GM21723 (cell line): ENCODE measurements around the gene FGB.

ENCODE experiments used
- ATAC-seq: cut with Tn5 transposase; IDR thresholded peaks from one replicate; pipeline ENCODE4 v1.9.1; 2021; ENCODE audit warnings: mild to moderate bottlenecking, moderate library complexity; ENCODE audit not compliant: unreplicated experiment

Gene FGB

GRCh38 chr4:154565704-154566103 is 2.9 kb downstream of the FGB start:
- ATAC-seq = no peak

- no peak for ATAC-seq
These were observed 3.9 kb downstream of the FGB start for GRCh38 chr4:154566639-154567204.

- no peak for ATAC-seq
These were observed 6.2 kb downstream of the FGB start for GRCh38 chr4:154569028-154569427.

GRCh38 chr4:154569584-154569983 is 6.8 kb downstream of the FGB start:
- no peak for ATAC-seq

- no peak for ATAC-seq
These were observed 10.5 kb downstream of the FGB start for GRCh38 chr4:154573190-154573870.

- no peak for ATAC-seq
These were observed 11.5 kb downstream of the FGB start for GRCh38 chr4:154574311-154574710.

- ATAC-seq = no peak
These were observed 14.5 kb downstream of the FGB start for GRCh38 chr4:154577324-154577723.

GRCh38 chr4:154578919-154579318 is 16.1 kb downstream of the FGB start:
- ATAC-seq = no peak

- ATAC-seq = no peak
These were observed 17.1 kb downstream of the FGB start for GRCh38 chr4:154579927-154580326.

- no peak for ATAC-seq
These were observed 19.9 kb downstream of the FGB start for GRCh38 chr4:154582723-154583122.

GRCh38 chr4:154583230-154583629 is 20.4 kb downstream of the FGB start:
- no peak for ATAC-seq

- no peak for ATAC-seq
These were observed 20.9 kb downstream of the FGB start for GRCh38 chr4:154583677-154584076.

GRCh38 chr4:154584259-154584658 is 21.4 kb downstream of the FGB start:
- no peak for ATAC-seq

GRCh38 chr4:154585369-154586018 is 22.7 kb downstream of the FGB start:
- ATAC-seq = no peak

GRCh38 chr4:154586296-154587033 is 23.7 kb downstream of the FGB start:
- no peak for ATAC-seq

- ATAC-seq = no peak
These were observed 25.4 kb downstream of the FGB start for GRCh38 chr4:154588198-154588597.

GRCh38 chr4:154589296-154590197 is 26.7 kb downstream of the FGB start:
- no peak for ATAC-seq

- ATAC-seq = no peak
These were observed 27.7 kb downstream of the FGB start, which contains the start of gene FGA for GRCh38 chr4:154590329-154591006. Gene FGA (minus strand): TSS chr4:154590742. CDS start chr4:154590687, 55 bp downstream.

GRCh38 chr4:154591890-154592289 is 29.1 kb downstream of the FGB start:
- no peak for ATAC-seq

- ATAC-seq = no peak
These were observed 31.1 kb downstream of the FGB start for GRCh38 chr4:154593868-154594267.
